ENCODE measurements around the gene ZDHHC14. TPM values are rescaled to one million over a fixed set of nuclear protein-coding genes. Genes with fewer than 3 reads are reported as not detected.

The ZDHHC14 gene
- total and polyA plus RNA-seq, 7 donors = 2.4 to 12.6 (median 9.6) TPM

- Histone ChIP-seq H3K36me3 (no peaks in the 10 kb centered on the region), H3K9me3 (no peaks in the 10 kb centered on the region), H3K4me1 (no peaks in the 10 kb centered on the region), H3K27me3 (no peaks in the 10 kb centered on the region), H3K27ac (no peak overlapping the region), H3K4me3 (no peak overlapping the region)
- 86 to 90% methylated on average over 21 of the region's 21 CpGs for WGBS, 2 donors
- no peak for DNase-seq
- TF ChIP-seq EP300 (IDR thresholded peaks at IDR 0.05) (no peak), POLR2AphosphoS5 (IDR thresholded peaks at IDR 0.05) (no peak)
- intact Hi-C loops (cut with DNase I) = no loop called here
Observed at GRCh38 chr6:157428427-157429202, 47.6 kb downstream of the ZDHHC14 start.

GRCh38 chr6:157429248-157429647 is 48.3 kb downstream of the ZDHHC14 start:
- no peak for TF ChIP-seq EP300 (IDR thresholded peaks at IDR 0.05)
- TF ChIP-seq POLR2A (IDR thresholded peaks at IDR 0.05) = no peak
- no peak for TF ChIP-seq CTCF (IDR thresholded peaks at IDR 0.05)
- TF ChIP-seq POLR2AphosphoS5 (IDR thresholded peaks at IDR 0.05) = no peak
- Histone ChIP-seq H3K27ac (no peak overlapping the region), H3K4me3 (no peak overlapping the region), H3K4me1 (no peaks in the 10 kb centered on the region), H3K9me3 (no peaks in the 10 kb centered on the region), H3K27me3 (no peaks in the 10 kb centered on the region), H3K36me3 (no peaks in the 10 kb centered on the region)
- DNase-seq = no peak
- intact Hi-C loops (cut with DNase I) = no loop called here
- 89 to 94% methylated on average over 1 of the region's 1 CpG for WGBS, 2 donors

GRCh38 chr6:157430834-157431233 is 49.8 kb downstream of the ZDHHC14 start:
- TF ChIP-seq POLR2A (IDR thresholded peaks at IDR 0.05) = no peak
- no peak for TF ChIP-seq CTCF (IDR thresholded peaks at IDR 0.05)
- no peak for TF ChIP-seq EP300 (IDR thresholded peaks at IDR 0.05)
- no peak for TF ChIP-seq POLR2AphosphoS5 (IDR thresholded peaks at IDR 0.05)
- 81 to 89% methylated on average over 3 of the region's 3 CpGs for WGBS, 2 donors
- intact Hi-C loops (cut with DNase I) = no loop called here

GRCh38 chr6:157432231-157432891 is 51.4 kb downstream of the ZDHHC14 start:
- H3K36me3 ChIP-seq = no peaks in the 10 kb centered on the region
- intact Hi-C loops (cut with DNase I) = no loop called here
- TF ChIP-seq EP300 (IDR thresholded peaks at IDR 0.05) (no peak), POLR2A (IDR thresholded peaks at IDR 0.05) (no peak), POLR2AphosphoS5 (IDR thresholded peaks at IDR 0.05) (no peak), CTCF (IDR thresholded peaks at IDR 0.05) (no peak)
- DNase-seq = no peak
- no peaks in the 10 kb centered on the region for H3K9me3 ChIP-seq
- no peaks in the 10 kb centered on the region for H3K27me3 ChIP-seq
- H3K4me3 ChIP-seq = no peak overlapping the region
- no peak overlapping the region for H3K27ac ChIP-seq
- 33 to 73% methylated on average over 7 of the region's 7 CpGs for WGBS, 2 donors
- peaks cover 0 to 12% (median 9%) of the 10 kb centered on the region in 4 donors for H3K4me1 ChIP-seq

More at GRCh38 chr6:157430834-157431233, 49.8 kb downstream of the ZDHHC14 start:
- H3K36me3 ChIP-seq = no peaks in the 10 kb centered on the region
- H3K27me3 ChIP-seq = no peaks in the 10 kb centered on the region
- no peak for DNase-seq
- H3K27ac ChIP-seq = no peak overlapping the region
- peaks cover 0 to 8% (median 2%) of the 10 kb centered on the region in 4 donors for H3K4me1 ChIP-seq
- H3K4me3 ChIP-seq = no peak overlapping the region
- no peaks in the 10 kb centered on the region for H3K9me3 ChIP-seq

GRCh38 chr6:157432892-157433265 is 51.9 kb downstream of the ZDHHC14 start:
- no peaks in the 10 kb centered on the region for H3K9me3 ChIP-seq
- H3K36me3 ChIP-seq = no peaks in the 10 kb centered on the region
- 96% methylated on average over 11 of the region's 11 CpGs for WGBS, 2 donors
- no peak overlapping the region for H3K4me3 ChIP-seq
- no peak for TF ChIP-seq CTCF (IDR thresholded peaks at IDR 0.05)
- no peak for TF ChIP-seq POLR2A (IDR thresholded peaks at IDR 0.05)
- no peak for TF ChIP-seq EP300 (IDR thresholded peaks at IDR 0.05)
- TF ChIP-seq POLR2AphosphoS5 (IDR thresholded peaks at IDR 0.05) = no peak
- no peak overlapping the region for H3K27ac ChIP-seq
- no peak for DNase-seq
- no peaks in the 10 kb centered on the region for H3K27me3 ChIP-seq
- H3K4me1 ChIP-seq = peaks cover 0 to 12% (median 9%) of the 10 kb centered on the region in 4 donors
- intact Hi-C loops (cut with DNase I) = no loop called here
